Endothelial cell of umbilical vein (primary cell): ENCODE measurements around the gene MYO5B. TPM values are rescaled to one million over a fixed set of nuclear protein-coding genes. Genes with fewer than 3 reads are reported as not detected.

Experiments used
- BruUV-seq: library from RNA; stranded (reverse); fragments of 400-500 nt; replicated peaks from 2 replicates; lab custom pipeline; 2021; lab: Mats Ljungman, UMichigan
- CTCF ChIA-PET: fragments of 300-600, 350-600 bp; sonication (Branson Sonifier 250); formaldehyde crosslinking; loops from one replicate; lab custom pipeline; 2021; ENCODE audit warnings: antibody characterized with exemption, inconsistent platforms; lab: Charles Lee
- POLR2A ChIA-PET: fragments of 300-600, 350-600 bp; sonication (Branson Sonifier 250); formaldehyde crosslinking; loops from one replicate; lab custom pipeline; 2021; ENCODE audit warnings: antibody characterized with exemption, inconsistent platforms; lab: Charles Lee
- DNase-seq: peaks from one replicate; pipeline ENCODE4 v3.0.0-alpha.2; 2011; ENCODE audit warnings: low read depth, low spot score
- FAIRE-seq: peaks from 2 replicates; lab custom pipeline; 2011; peaks lifted over from hg19 to GRCh38; lab: Jason Lieb, UNC
- H2AFZ ChIP-seq: 2 replicates; pipeline ENCODE4 v1.6.0; 2012; ENCODE audit warnings: low read depth, low read length, control low read depth, inconsistent platforms
- H3K27ac ChIP-seq: 2 replicates; pipeline ENCODE4 v1.5.1; 2011; ENCODE audit warnings: low read depth, mild to moderate bottlenecking, control low read depth, low read length, moderate library complexity; ENCODE audit not compliant: insufficient read depth
- H3K27me3 ChIP-seq, 2 experiments: 2 replicates each; pipeline versions ENCODE4 v1.6.0 to v1.6.1; 2011; ENCODE audit warnings: low read length in 2 of 2, mixed read lengths in 1 of 2; ENCODE audit not compliant: control insufficient read depth in 2 of 2, insufficient read depth in 2 of 2
- H3K36me3 ChIP-seq, 2 experiments: 2 replicates in 1 of 2; 3 replicates in 1 of 2; pipeline ENCODE4 v1.5.1; 2011; ENCODE audit warnings: low read length in 2 of 2, mild to moderate bottlenecking in 1 of 2, moderate library complexity in 1 of 2; ENCODE audit not compliant: control insufficient read depth in 2 of 2, insufficient read depth in 2 of 2; ENCODE audit errors: extremely low read depth in 1 of 2
- H3K4me1 ChIP-seq: 3 replicates; pipeline ENCODE4 v1.5.1; 2011; ENCODE audit warnings: mild to moderate bottlenecking, low read length; ENCODE audit not compliant: control insufficient read depth, insufficient read depth; ENCODE audit errors: extremely low read depth
- H3K4me2 ChIP-seq: 2 replicates; pipeline ENCODE4 v1.6.1; 2011; ENCODE audit warnings: low read length, control low read depth, mixed read lengths; ENCODE audit not compliant: insufficient read depth
- H3K4me3 ChIP-seq, 3 experiments: fragments of 200-600 bp in 1 of 3; sonication (generic), shearing (Covaris generic) in 1 of 3; replicated peaks in 1 of 3; 2 replicates each; pipeline ENCODE4 v1.5.1; 2011 to 2016; ENCODE audit warnings: control low read depth in 3 of 3, low read length in 3 of 3, mild to moderate bottlenecking in 2 of 3, inconsistent platforms in 1 of 3, low read depth in 1 of 3, moderate library complexity in 1 of 3; ENCODE audit not compliant: insufficient read depth in 1 of 3
- H3K79me2 ChIP-seq: 2 replicates; pipeline ENCODE4 v1.6.0; 2012; ENCODE audit warnings: low read length, inconsistent platforms; ENCODE audit not compliant: control insufficient read depth, insufficient read depth
- H3K9ac ChIP-seq: replicated peaks from 2 replicates; pipeline ENCODE3; 2011; ENCODE audit warnings: low read length, control low read depth; ENCODE audit not compliant: insufficient read depth; ENCODE audit errors: extremely low read depth
- H3K9me1 ChIP-seq: replicated peaks from 3 replicates; pipeline ENCODE4 v1.6.0; 2011; ENCODE audit warnings: mild to moderate bottlenecking, low read length; ENCODE audit not compliant: control insufficient read depth, insufficient read depth; ENCODE audit errors: extremely low read depth
- H3K9me3 ChIP-seq: replicated peaks from 2 replicates; pipeline ENCODE4 v1.5.1; 2012; ENCODE audit warnings: low read length, inconsistent platforms; ENCODE audit not compliant: control insufficient read depth, insufficient read depth
- H4K20me1 ChIP-seq: replicated peaks from 2 replicates; pipeline ENCODE3; 2011; ENCODE audit warnings: mild to moderate bottlenecking, low read length; ENCODE audit not compliant: control insufficient read depth, insufficient read depth; ENCODE audit errors: extremely low read depth
- EZH2 ChIP-seq: IDR thresholded peaks from 2 replicates; pipeline ENCODE4 v1.6.1; 2012; ENCODE audit warnings: borderline replicate concordance, low read depth, mild to moderate bottlenecking, moderate library complexity, low read length, inconsistent platforms; ENCODE audit not compliant: severe bottlenecking
- FOS ChIP-seq: IDR thresholded peaks from 2 replicates; pipeline ENCODE4 v1.6.1; 2011; ENCODE audit warnings: mild to moderate bottlenecking, low read length, moderate library complexity, borderline replicate concordance; ENCODE audit not compliant: insufficient read depth
- GATA2 ChIP-seq: IDR thresholded peaks from 2 replicates; pipeline ENCODE4 v1.7.0; 2011; ENCODE audit warnings: low read depth, mild to moderate bottlenecking, moderate library complexity, mixed read lengths, low read length; ENCODE audit not compliant: insufficient read length, insufficient read depth
- JUN ChIP-seq: IDR thresholded peaks from 2 replicates; pipeline ENCODE4 v1.6.1; 2011; ENCODE audit warnings: borderline replicate concordance, low read depth; ENCODE audit not compliant: insufficient read length, insufficient read depth
- MAX ChIP-seq: IDR thresholded peaks from 2 replicates; pipeline ENCODE4 v1.6.1; 2011; ENCODE audit not compliant: insufficient read depth, insufficient read length
- MYC ChIP-seq: IDR thresholded peaks from one replicate; pipeline ENCODE4 v1.6.1; 2011; ENCODE audit warnings: mild to moderate bottlenecking, low read depth, low read length
- POLR2A ChIP-seq: IDR thresholded peaks from 2 replicates; pipeline ENCODE4 v1.6.1; 2012; ENCODE audit warnings: low read depth, mild to moderate bottlenecking, control low read depth, low read length
- POLR2AphosphoS5 ChIP-seq: IDR thresholded peaks from 2 replicates; pipeline ENCODE4 v1.6.1; 2012; ENCODE audit warnings: low read depth, mild to moderate bottlenecking, control low read depth, low read length, moderate library complexity; ENCODE audit not compliant: insufficient read depth
- dilution Hi-C: fragments of 300-500 bp; cut with MboI; formaldehyde crosslinking; loops from one replicate; pipeline ENCODE4 v1.15.0; 2019; ENCODE audit warnings: low sequenced_read_pairs; ENCODE audit not compliant: extremely low pct_ligation_motif_present
- intact Hi-C: fragments of 100-400 bp; cut with micrococcal nuclease; formaldehyde crosslinking; loops from one replicate; pipeline ENCODE4 v1.10.0; 2022
- polyA plus RNA-seq, 4 experiments: library from polyadenylated mRNA; depleted of rRNA in 3 of 4; stranded (reverse) in 3 of 4; unstranded in 1 of 4; fragments of >200 nt; gene quantifications; 2 replicates each; pipeline versions ENCODE4 v1.2.1 to v1.2.3, GENCODE V29; 2011 to 2012; ENCODE audit warnings: missing spikeins in 1 of 4
- total RNA-seq: library from RNA; stranded (reverse); gene quantifications from 2 replicates; pipeline ENCODE4 v1.2.3, GENCODE V29; 2021
- TF ChIP-seq, protein P1 (sequence below), 2 donors: IDR thresholded peaks; 1 replicate in 1 of 2; 2 replicates in 1 of 2; pipeline ENCODE4 v1.5.1; 2011; ENCODE audit warnings: low read length in 2 of 2, mild to moderate bottlenecking in 2 of 2, moderate library complexity in 2 of 2, control low read depth in 1 of 2, inconsistent platforms in 1 of 2, low read depth in 1 of 2; ENCODE audit not compliant: insufficient read depth in 1 of 2; ENCODE audit errors: extremely low read depth in 1 of 2

MYO5B gene
- total and polyA plus RNA-seq, 2 donors (not counting 3 experiments of a cell fraction or from before 2014, with no cell fraction given): 0.54 to 1.1 TPM

- Histone ChIP-seq H3K27ac (no peak overlapping the region), H3K4me3 (no peak overlapping the region), H3K9ac (no peak overlapping the region), H2AFZ (no peak overlapping the region), H3K9me3 (no peaks in the 10 kb centered on the region), H3K27me3 (no peaks in the 10 kb centered on the region), H3K9me1 (no peaks in the 10 kb centered on the region), H3K79me2 (no peaks in the 10 kb centered on the region), H3K4me1 (no peaks in the 10 kb centered on the region), H3K4me2 (no peak overlapping the region), H3K36me3 (no peaks in the 10 kb centered on the region), H4K20me1 (no peaks in the 10 kb centered on the region)
- no peak for FAIRE-seq
- intact Hi-C loops (no loop called here), dilution Hi-C loops (no loop called here)
- no peak for DNase-seq
- BruUV-seq: no TSS peak
- CTCF ChIA-PET: no interaction called here
- POLR2A ChIA-PET: no interaction called here
- TF ChIP-seq POLR2A (no peak), JUN (no peak), MAX (no peak), FOS (no peak), MYC (no peak), EZH2 (no peak), GATA2 (no peak), POLR2AphosphoS5 (no peak)
- TF ChIP-seq, protein P1, sequence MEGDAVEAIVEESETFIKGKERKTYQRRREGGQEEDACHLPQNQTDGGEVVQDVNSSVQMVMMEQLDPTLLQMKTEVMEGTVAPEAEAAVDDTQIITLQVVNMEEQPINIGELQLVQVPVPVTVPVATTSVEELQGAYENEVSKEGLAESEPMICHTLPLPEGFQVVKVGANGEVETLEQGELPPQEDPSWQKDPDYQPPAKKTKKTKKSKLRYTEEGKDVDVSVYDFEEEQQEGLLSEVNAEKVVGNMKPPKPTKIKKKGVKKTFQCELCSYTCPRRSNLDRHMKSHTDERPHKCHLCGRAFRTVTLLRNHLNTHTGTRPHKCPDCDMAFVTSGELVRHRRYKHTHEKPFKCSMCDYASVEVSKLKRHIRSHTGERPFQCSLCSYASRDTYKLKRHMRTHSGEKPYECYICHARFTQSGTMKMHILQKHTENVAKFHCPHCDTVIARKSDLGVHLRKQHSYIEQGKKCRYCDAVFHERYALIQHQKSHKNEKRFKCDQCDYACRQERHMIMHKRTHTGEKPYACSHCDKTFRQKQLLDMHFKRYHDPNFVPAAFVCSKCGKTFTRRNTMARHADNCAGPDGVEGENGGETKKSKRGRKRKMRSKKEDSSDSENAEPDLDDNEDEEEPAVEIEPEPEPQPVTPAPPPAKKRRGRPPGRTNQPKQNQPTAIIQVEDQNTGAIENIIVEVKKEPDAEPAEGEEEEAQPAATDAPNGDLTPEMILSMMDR (IDR thresholded peaks at IDR 0.05; ENCODE audit: extremely low read depth in 1 of 2, insufficient read depth in 1 of 2, low read depth in 1 of 2, low read length in 2 of 2): no peak
These were observed 214.1 kb downstream of the MYO5B start for GRCh38 chr18:49980896-49981295.
